ENCODE measurements around the gene TIMM10.

Gene TIMM10, protein sequence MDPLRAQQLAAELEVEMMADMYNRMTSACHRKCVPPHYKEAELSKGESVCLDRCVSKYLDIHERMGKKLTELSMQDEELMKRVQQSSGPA

GRCh38 chr11:57530596-57531507 is at the start of gene TIMM10:
TSS of gene TIMM10 (minus strand) at chr11:57530754. CDS start at chr11:57530189, 565 bp downstream.
- peak; percentile 67 to 90 (median 88) for DNase-seq (ENCODE audit: low read depth in 3 of 3)

DNA sequence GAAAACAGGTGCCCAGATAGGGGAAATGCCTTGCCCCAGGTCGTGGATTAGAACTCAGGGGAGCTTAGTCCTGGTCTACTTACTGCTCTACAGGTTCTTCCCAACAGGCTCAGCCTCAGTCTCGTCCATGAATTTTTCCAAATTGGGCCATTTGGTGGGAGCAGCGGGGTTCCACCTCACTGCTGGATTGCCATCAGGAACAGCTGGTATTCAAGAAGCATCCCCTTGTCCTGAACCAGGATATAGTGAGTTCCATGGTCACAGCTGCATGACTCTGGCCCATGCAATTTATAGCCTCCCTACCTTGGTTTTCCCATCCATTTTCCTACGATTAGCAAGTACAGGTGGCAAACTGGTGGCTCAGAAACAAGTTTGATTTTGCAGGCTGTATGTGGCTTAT is 43.5 kb upstream of the TIMM10 start:
- no peak for DNase-seq (ENCODE audit: low read depth in 3 of 3)

GRCh38 chr11:57571606-57572005 is 41.1 kb upstream of the TIMM10 start:
- no peak for DNase-seq (ENCODE audit: low read depth in 3 of 3)

DNA sequence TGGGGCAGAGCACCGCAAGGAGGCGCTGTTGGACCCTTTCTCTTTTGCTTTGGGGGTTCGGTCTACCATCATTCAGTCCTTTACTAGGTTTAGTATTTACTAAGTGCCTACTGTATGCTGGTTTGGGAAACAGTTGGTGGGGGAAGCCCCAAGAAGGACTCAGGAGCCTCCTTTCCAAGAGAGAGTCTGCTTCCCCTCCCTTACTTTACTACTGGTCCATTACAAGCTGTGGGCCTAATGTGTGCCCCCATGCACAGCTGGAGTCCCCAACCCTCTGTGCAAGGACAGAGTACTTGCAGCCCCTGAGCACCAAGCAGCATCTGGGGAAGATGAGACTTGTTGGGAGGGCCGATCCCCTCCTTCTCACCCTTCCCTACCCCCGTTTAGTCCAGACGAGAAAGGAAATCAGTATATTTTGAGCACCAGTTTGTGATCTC is 37.8 kb upstream of the TIMM10 start:
- DNase-seq (ENCODE audit: low read depth in 3 of 3), result peak; percentile 80 to 83 (median 80)

DNA sequence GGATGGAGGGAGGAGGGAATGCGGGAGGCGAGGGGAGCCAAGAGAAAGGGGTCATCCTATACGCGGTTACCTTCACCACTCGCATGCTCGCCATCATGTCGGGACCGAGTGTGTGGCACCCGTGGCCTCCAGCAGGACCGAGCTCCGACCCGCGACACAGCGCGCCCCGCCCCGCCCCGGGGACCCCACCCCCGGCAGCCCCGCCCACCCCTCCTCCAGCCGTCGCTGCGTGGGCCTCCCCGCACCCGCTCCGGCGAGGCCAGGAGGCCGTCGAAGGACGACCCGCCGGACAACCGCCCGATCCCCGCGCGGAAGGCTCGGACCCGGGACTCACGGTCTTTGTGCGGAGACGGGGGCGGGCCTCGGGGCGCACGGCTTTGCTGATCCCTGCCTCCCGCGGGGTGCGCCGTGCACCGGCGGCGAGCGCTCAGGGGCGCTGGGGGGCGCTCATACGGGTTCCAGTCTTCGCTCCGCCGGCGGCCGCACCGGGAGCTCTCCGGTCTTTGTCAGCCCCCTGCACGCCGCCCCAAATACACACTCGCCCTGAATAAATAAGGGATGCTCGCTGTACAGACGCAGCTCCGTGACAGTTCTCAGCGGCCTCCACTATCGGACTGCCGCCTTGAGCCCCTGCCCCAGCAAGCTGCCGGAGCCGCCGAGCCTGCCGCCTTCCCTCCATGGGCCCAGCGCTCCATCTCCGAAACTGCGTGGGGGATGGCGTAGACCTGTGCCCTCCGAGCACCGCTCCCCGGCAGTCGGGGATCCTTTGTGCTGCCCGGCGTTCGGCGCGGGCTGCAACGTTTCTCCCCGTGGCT is 37.2 kb upstream of the TIMM10 start, which contains the start of gene UBE2L6:
UBE2L6 (minus strand) TSS at position 158 of the 815 bp plus-strand sequence; CDS start at position 97, 61 bp downstream.
- DNase-seq (ENCODE audit: low read depth in 3 of 3), result peak; percentile 55 to 60 (median 56)

DNA sequence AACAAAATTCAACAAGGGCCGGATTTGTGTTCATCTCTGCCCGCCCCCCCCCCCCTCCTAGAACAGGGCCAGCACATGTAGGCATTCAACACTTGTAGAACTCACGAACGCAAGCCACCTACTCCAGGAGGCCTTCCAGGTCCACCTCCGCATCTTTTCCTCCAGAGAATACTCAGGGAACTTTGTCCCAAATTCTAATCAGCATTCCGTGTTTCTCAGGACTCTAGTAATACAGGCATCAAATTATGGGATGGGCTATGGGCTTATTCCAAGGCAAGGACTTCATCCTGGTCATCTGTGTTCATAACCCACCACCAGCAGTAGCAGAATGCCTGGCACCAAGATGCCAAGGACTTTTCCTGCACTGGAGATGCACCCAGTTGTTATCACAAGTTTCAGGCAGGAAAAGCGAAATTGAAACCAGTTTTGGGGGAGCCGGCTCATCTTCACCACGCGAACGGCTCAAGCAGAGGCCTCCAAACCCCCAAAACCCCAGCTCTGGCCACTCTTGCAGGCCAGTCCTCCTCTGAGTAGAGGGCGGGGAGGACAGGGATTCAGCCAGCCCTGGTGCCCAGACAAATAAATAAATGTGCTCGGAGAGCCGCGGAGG is 36.5 kb upstream of the TIMM10 start:
- peak in 2 of 3 experiments; percentile 21 to 26 for DNase-seq (ENCODE audit: low read depth in 3 of 3)

GRCh38 chr11:57566005-57566904 is 35.7 kb upstream of the TIMM10 start:
- peak in 2 of 3 experiments; percentile 13 to 24 for DNase-seq (ENCODE audit: low read depth in 3 of 3)

DNA sequence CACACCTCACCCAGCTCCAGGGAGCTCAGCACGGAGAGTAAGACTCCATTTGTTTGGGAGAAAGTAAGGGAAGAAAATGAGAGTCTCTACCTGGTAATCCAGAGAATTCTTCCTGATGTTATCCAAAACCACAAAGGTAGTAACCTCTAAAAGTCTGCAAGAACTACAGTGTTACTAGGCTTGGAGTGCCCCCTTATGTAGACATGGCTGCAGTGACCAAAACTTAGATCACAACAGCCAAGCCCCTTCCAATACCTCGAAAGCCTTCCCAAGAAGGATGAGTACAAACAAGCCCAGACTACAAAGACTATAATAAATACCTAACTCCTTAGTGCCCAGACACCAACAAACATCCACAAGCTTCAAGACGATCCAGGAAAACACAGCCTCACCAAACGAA is 32.0 kb upstream of the TIMM10 start:
- DNase-seq (ENCODE audit: low read depth in 3 of 3), result no peak

- DNase-seq (ENCODE audit: low read depth in 3 of 3), result no peak
Measured at GRCh38 chr11:57560146-57560545, 29.6 kb upstream of the TIMM10 start.

DNA sequence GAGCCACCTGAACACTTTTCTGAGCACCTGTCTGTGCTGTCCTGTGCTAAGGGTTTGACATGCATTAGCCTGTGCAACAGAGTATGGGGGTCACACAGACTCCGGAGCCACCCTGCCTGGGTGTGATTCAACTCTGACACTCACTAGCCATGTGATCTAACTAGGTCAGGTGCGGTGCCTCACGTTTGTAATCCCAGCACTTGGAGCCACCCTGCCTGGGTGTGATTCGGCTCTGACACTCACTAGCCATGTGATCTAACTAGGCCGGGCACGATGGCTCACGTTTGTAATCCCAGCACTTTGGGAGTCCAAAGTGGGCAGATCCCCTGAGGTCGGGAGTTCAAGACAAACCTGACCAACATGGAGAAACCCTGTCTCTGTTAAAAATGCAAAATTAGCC is 25.5 kb upstream of the TIMM10 start:
- DNase-seq (ENCODE audit: low read depth in 3 of 3), result no peak

DNA sequence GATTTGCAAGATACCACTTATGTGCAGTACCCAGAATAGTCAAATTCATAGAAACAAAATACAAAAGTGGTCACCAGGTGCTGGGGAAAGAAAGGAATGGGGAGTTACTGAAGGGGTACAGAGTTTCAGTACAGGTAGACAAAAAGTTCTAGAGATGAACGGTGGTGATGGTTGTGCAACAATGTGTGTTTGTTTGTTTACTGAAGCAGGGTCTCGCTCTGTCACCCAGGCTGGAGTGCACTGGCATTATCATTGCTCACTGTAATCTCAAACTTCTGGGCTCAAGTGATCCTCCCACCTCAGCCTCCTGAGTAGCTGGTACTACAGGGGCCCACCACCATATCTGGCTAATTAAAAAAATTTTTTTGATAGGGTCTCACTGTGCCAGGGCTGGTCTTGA is 24.8 kb upstream of the TIMM10 start:
- DNase-seq (ENCODE audit: low read depth in 3 of 3), result no peak

DNA sequence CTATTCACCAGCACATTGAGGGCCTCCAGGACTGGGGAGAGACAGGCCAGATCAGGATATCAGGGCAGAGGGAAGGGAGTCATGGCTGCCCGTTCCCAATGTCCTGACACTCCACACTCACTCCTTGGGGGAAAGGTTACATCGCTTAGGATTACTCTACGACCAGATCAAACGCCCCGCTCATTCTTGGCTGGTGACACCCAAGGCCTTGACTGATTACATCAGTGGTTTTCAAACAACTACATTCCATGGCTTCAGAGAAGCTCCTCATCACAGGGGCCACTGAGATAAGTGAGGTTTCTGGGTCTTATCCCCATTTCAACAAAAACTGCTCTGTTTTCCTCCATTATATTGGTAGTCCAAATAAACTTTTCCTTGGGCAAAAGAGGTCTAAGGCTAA is 21.9 kb upstream of the TIMM10 start:
- DNase-seq (ENCODE audit: low read depth in 3 of 3), result no peak

GRCh38 chr11:57551941-57552340 is 21.4 kb upstream of the TIMM10 start:
- no peak for DNase-seq (ENCODE audit: low read depth in 3 of 3)

DNA sequence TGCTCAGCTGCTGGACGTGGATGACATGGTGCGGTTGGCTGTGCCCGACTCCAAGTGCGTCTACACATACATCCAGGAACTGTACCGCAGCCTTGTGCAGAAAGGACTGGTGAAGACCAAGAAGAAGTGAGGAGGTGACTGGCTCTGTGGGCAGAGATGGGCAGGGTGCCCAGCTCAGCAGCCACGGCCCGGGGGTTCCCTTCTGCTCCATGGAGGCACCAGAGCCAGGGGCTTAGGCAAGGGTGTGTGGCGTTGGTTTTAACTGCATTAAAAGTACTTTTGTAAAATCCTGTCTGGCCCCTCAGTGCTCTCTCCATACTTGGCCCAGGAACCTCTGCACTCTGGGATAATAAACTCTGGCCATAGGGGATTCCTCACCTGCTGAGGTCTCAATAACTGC is 19.4 kb upstream of the TIMM10 start:
- DNase-seq (ENCODE audit: low read depth in 3 of 3), result no peak

- no peak for DNase-seq (ENCODE audit: low read depth in 3 of 3)
Measured at GRCh38 chr11:57547854-57548377, 17.4 kb upstream of the TIMM10 start.

- DNase-seq (ENCODE audit: low read depth in 3 of 3), result no peak
Measured at GRCh38 chr11:57546869-57547475, 16.4 kb upstream of the TIMM10 start.

GRCh38 chr11:57546451-57546850 is 15.9 kb upstream of the TIMM10 start:
- DNase-seq (ENCODE audit: low read depth in 3 of 3), result no peak

- DNase-seq (ENCODE audit: low read depth in 3 of 3), result no peak
Measured at GRCh38 chr11:57545883-57546282, 15.3 kb upstream of the TIMM10 start.

DNA sequence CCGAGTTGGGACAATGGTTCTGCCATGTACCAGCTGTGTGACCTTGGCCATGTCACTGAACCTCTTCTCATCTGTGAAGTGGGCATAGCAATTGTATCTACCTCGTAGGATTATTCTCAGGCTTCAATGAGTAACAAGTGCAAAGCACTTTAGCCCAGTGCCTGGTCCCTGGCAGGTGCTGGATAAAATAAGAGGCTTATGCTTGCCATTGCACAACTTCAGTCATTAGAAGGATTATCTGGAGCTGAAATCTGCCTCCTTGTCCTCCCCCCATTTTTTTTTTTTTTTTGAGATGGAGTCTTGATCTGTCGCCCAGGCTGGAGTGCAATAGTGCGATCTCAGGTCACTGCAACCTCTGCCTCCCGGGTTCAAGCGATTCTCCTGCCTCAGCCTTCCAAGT is 14.0 kb upstream of the TIMM10 start:
- DNase-seq (ENCODE audit: low read depth in 3 of 3), result no peak

- no peak for DNase-seq (ENCODE audit: low read depth in 3 of 3)
Measured at GRCh38 chr11:57543593-57543992, 13.0 kb upstream of the TIMM10 start.
